H1 (cell line): ENCODE data around the gene RPL12. TPM values are rescaled to one million over a fixed set of nuclear protein-coding genes. Genes with fewer than 3 reads are reported as not detected.
A peak's percentile ranks its signal among the peaks of the same experiment; 100 is the strongest.

Experiments
- CTCF ChIA-PET: fragments of 300-600 bp; sonication (Branson Sonifier 250); formaldehyde crosslinking; loops from one replicate; lab custom pipeline; 2021; ENCODE audit not compliant: partially characterized antibody; lab: Charles Lee
- POLR2A ChIA-PET: fragments of 300-600 bp; sonication (Branson Sonifier 250); formaldehyde crosslinking; loops from one replicate; lab custom pipeline; 2021; ENCODE audit warnings: inconsistent platforms; ENCODE audit not compliant: partially characterized antibody; lab: Charles Lee
- DNase-seq, 2 experiments: peaks; one replicate each; pipeline versions ENCODE4 v3.0.0 to v3.0.0-alpha.2; 2010 to 2022; ENCODE audit warnings: low spot score in 2 of 2, low read depth in 1 of 2, mixed read lengths in 1 of 2
- FAIRE-seq: peaks from 2 replicates; lab custom pipeline; 2011; peaks lifted over from hg19 to GRCh38; lab: Jason Lieb, UNC
- H2AFZ ChIP-seq: 2 replicates; pipeline ENCODE4 v1.8.1; 2012; ENCODE audit warnings: low read length, inconsistent platforms
- H2AK5ac ChIP-seq: 2 replicates; pipeline ENCODE4 v1.6.1; 2013; ENCODE audit warnings: low read depth, low read length
- H2BK120ac ChIP-seq: replicated peaks from 2 replicates; pipeline ENCODE3; 2013; ENCODE audit warnings: low read depth, low read length, inconsistent platforms
- H2BK12ac ChIP-seq: 2 replicates; pipeline ENCODE4 v1.6.1; 2013; ENCODE audit warnings: low read depth, low read length
- H2BK15ac ChIP-seq: 2 replicates; pipeline ENCODE4 v1.6.1; 2013; ENCODE audit warnings: low read length
- H2BK20ac ChIP-seq: 2 replicates; pipeline ENCODE4 v1.6.1; 2013; ENCODE audit warnings: low read length
- H2BK5ac ChIP-seq: 2 replicates; pipeline ENCODE4 v1.6.1; 2013; ENCODE audit warnings: low read depth, low read length
- H3K14ac ChIP-seq: 2 replicates; pipeline ENCODE4 v1.6.1; 2013; ENCODE audit warnings: inconsistent platforms; ENCODE audit not compliant: insufficient read length
- H3K18ac ChIP-seq: 2 replicates; pipeline ENCODE4 v1.6.1; 2013; ENCODE audit warnings: low read length; ENCODE audit errors: extremely low read depth
- H3K23ac ChIP-seq: 2 replicates; pipeline ENCODE4 v1.6.1; 2013; ENCODE audit warnings: inconsistent platforms; ENCODE audit not compliant: insufficient read length
- H3K23me2 ChIP-seq: 2 replicates; pipeline ENCODE4 v1.6.1; 2013; ENCODE audit warnings: low read depth, low read length
- H3K27ac ChIP-seq: 2 replicates; pipeline ENCODE4 v1.6.1; 2011; ENCODE audit warnings: low read depth, low read length, inconsistent platforms
- H3K27me3 ChIP-seq, 4 experiments: replicated peaks in 1 of 4; 1 replicate in 1 of 4; 2 replicates in 3 of 4; pipeline versions ENCODE4 v1.6.1 to v1.8.1; 2011 to 2013; ENCODE audit warnings: low read length in 3 of 4, mild to moderate bottlenecking in 3 of 4, inconsistent platforms in 2 of 4, mixed read lengths in 2 of 4, moderate library complexity in 1 of 4; ENCODE audit not compliant: control insufficient read depth in 3 of 4, insufficient read depth in 3 of 4; ENCODE audit errors: extremely low read depth in 1 of 4
- H3K36me3 ChIP-seq, 4 experiments: 2 replicates each; pipeline versions ENCODE4 v1.6.1 to v1.8.1; 2011 to 2013; ENCODE audit warnings: mild to moderate bottlenecking in 4 of 4, low read length in 3 of 4, moderate library complexity in 2 of 4, control low read depth in 1 of 4, inconsistent platforms in 1 of 4; ENCODE audit not compliant: insufficient read depth in 4 of 4, control insufficient read depth in 2 of 4
- H3K4ac ChIP-seq: replicated peaks from 2 replicates; pipeline ENCODE3; 2013; ENCODE audit warnings: low read length, low read depth, mixed read lengths, inconsistent platforms; ENCODE audit not compliant: insufficient read length
- H3K4me1 ChIP-seq, 4 experiments: replicated peaks in 1 of 4; 1 replicate in 1 of 4; 2 replicates in 3 of 4; pipeline versions ENCODE4 v1.6.1 to v1.8.1; 2011 to 2013; ENCODE audit warnings: low read length in 3 of 4, inconsistent platforms in 2 of 4, mixed read lengths in 1 of 4; ENCODE audit not compliant: insufficient read depth in 4 of 4, control insufficient read depth in 3 of 4
- H3K4me2 ChIP-seq, 2 experiments: 2 replicates each; pipeline versions ENCODE4 v1.6.1 to v1.8.1; 2011 to 2013; ENCODE audit warnings: low read depth in 2 of 2, low read length in 2 of 2, control low read depth in 1 of 2, inconsistent platforms in 1 of 2, mild to moderate bottlenecking in 1 of 2; ENCODE audit not compliant: insufficient read depth in 1 of 2
- H3K4me3 ChIP-seq, 4 experiments: fragments of 200-600, 300-600 bp in 1 of 4; sonication (generic), shearing (Covaris generic), sonication (Bioruptor Twin) in 1 of 4; 2 replicates each; pipeline versions ENCODE4 v1.5.1 to v1.8.1; 2011 to 2016; ENCODE audit warnings: low read length in 4 of 4, low read depth in 3 of 4, control low read depth in 2 of 4, inconsistent platforms in 2 of 4, mild to moderate bottlenecking in 2 of 4, mixed read lengths in 1 of 4, moderate library complexity in 1 of 4; ENCODE audit not compliant: insufficient read depth in 2 of 4; ENCODE audit errors: extremely low read depth in 1 of 4
- H3K56ac ChIP-seq: replicated peaks from 2 replicates; pipeline ENCODE3; 2013; ENCODE audit warnings: low read depth, mild to moderate bottlenecking, mixed read lengths, low read length, inconsistent platforms; ENCODE audit not compliant: insufficient read length
- H3K79me1 ChIP-seq: 2 replicates; pipeline ENCODE4 v1.6.1; 2013; ENCODE audit warnings: low read depth, low read length, control low read depth
- H3K79me2 ChIP-seq, 2 experiments: 2 replicates each; pipeline versions ENCODE4 v1.6.1 to v1.8.1; 2012 to 2013; ENCODE audit warnings: low read length in 2 of 2, mild to moderate bottlenecking in 2 of 2, inconsistent platforms in 1 of 2; ENCODE audit not compliant: insufficient read depth in 2 of 2, control insufficient read depth in 1 of 2
- H3K9ac ChIP-seq, 4 experiments: replicated peaks in 1 of 4; 1 replicate in 1 of 4; 2 replicates in 3 of 4; pipeline versions ENCODE4 v1.6.1 to v1.8.1; 2011 to 2013; ENCODE audit warnings: low read depth in 3 of 4, low read length in 3 of 4, control low read depth in 2 of 4, mild to moderate bottlenecking in 2 of 4, moderate library complexity in 2 of 4, inconsistent platforms in 1 of 4; ENCODE audit errors: extremely low read depth in 1 of 4
- H3K9me3 ChIP-seq, 2 experiments: 2 replicates each; pipeline versions ENCODE4 v1.6.1 to v1.8.1; 2012 to 2013; ENCODE audit warnings: mild to moderate bottlenecking in 2 of 2, moderate library complexity in 2 of 2, control low read depth in 1 of 2, inconsistent platforms in 1 of 2, low read depth in 1 of 2, low read length in 1 of 2, mixed read lengths in 1 of 2; ENCODE audit not compliant: insufficient read depth in 2 of 2
- H4K20me1 ChIP-seq, 2 experiments: replicated peaks in 1 of 2; 2 replicates each; pipeline versions ENCODE3 to v1.8.1; 2011 to 2013; ENCODE audit warnings: inconsistent platforms in 2 of 2, low read length in 2 of 2, mild to moderate bottlenecking in 1 of 2; ENCODE audit not compliant: insufficient read depth in 2 of 2, control insufficient read depth in 1 of 2
- H4K5ac ChIP-seq: 2 replicates; pipeline ENCODE4 v1.6.1; 2013; ENCODE audit warnings: low read length, low read depth, mixed read lengths, inconsistent platforms; ENCODE audit not compliant: insufficient read length
- H4K8ac ChIP-seq: 2 replicates; pipeline ENCODE4 v1.8.0; 2013; ENCODE audit warnings: mild to moderate bottlenecking, moderate library complexity, low read length, inconsistent platforms; ENCODE audit not compliant: insufficient read depth; ENCODE audit errors: extremely low read depth
- H4K91ac ChIP-seq: replicated peaks from 2 replicates; pipeline ENCODE3; 2013; ENCODE audit warnings: low read length, mixed read lengths, inconsistent platforms; ENCODE audit not compliant: insufficient read length
- ASH2L ChIP-seq: fragments of 200-600, 300-600 bp; sonication (generic); IDR thresholded peaks from one replicate; pipeline ENCODE4 v1.7.1; 2017; ENCODE audit warnings: low read length
- BACH1 ChIP-seq: IDR thresholded peaks from 2 replicates; pipeline ENCODE4 v1.6.1; 2012; ENCODE audit warnings: low read length, improper control_type of control experiment
- BCL11A ChIP-seq, 2 experiments: IDR thresholded peaks; one replicate each; pipeline ENCODE4 v1.6.1; 2011; ENCODE audit warnings: low read depth in 2 of 2, low read length in 2 of 2, mild to moderate bottlenecking in 2 of 2
- CBX5 ChIP-seq: fragments of 300-800, 300-1000 bp; sonication (generic); IDR thresholded peaks from 2 replicates; pipeline ENCODE4 v1.7.1; 2016; ENCODE audit warnings: antibody characterized with exemption, low read length, low read depth
- CHD2 ChIP-seq: IDR thresholded peaks from 2 replicates; pipeline ENCODE4 v1.6.1; 2012; ENCODE audit warnings: low read length, improper control_type of control experiment
- GTF2F1 ChIP-seq: IDR thresholded peaks from 2 replicates; pipeline ENCODE4 v1.6.1; 2012; ENCODE audit warnings: low read depth, low read length, improper control_type of control experiment, borderline replicate concordance
- HDAC6 ChIP-seq: IDR thresholded peaks from one replicate; pipeline ENCODE4 v1.7.1; 2012; ENCODE audit warnings: low read depth, mild to moderate bottlenecking, inconsistent platforms, low read length, moderate library complexity
- PHF8 ChIP-seq: fragments of 200-600 bp; sonication (generic); conservative IDR thresholded peaks from 2 replicates; pipeline ENCODE4 v1.7.1; 2012; ENCODE audit warnings: low read depth, mild to moderate bottlenecking, inconsistent platforms, low read length, moderate library complexity
- RFX5 ChIP-seq: IDR thresholded peaks from 2 replicates; pipeline ENCODE4 v1.6.1; 2011; ENCODE audit warnings: low read depth, low read length, improper control_type of control experiment, borderline replicate concordance
- SIRT6 ChIP-seq: IDR thresholded peaks from one replicate; pipeline ENCODE4 v1.7.1; 2012; ENCODE audit warnings: low read length, inconsistent platforms
- SP2 ChIP-seq: IDR thresholded peaks from 2 replicates; pipeline ENCODE4 v1.6.1; 2012; ENCODE audit warnings: mild to moderate bottlenecking, low read length, inconsistent platforms
- WGBS, 2 experiments: shearing (Covaris generic) in 1 of 2; methylation state at CpG; one replicate each; pipeline versions ENCODE4 v1.1.6 to v1.1.7; 2013 to 2015; ENCODE audit warnings: low lambda C conversion rate in 2 of 2, mixed read lengths in 2 of 2, inconsistent platforms in 1 of 2, low coverage in 1 of 2, missing lambda C conversion rate in 1 of 2; ENCODE audit not compliant: insufficient replicate concordance in 2 of 2, insufficient coverage in 1 of 2, insufficient read length in 1 of 2; ENCODE audit errors: extremely low coverage in 1 of 2, missing lambda C conversion rate in 1 of 2; 5-methylcytosine and 5-hydroxymethylcytosine counted together
- polyA plus RNA-seq, 7 experiments: library from polyadenylated mRNA; depleted of rRNA in 3 of 7; stranded (reverse) in 5 of 7; unstranded in 2 of 7; fragments of >200 nt in 5 of 7; fragments of 200-250 nt in 2 of 7; gene quantifications; 1 replicate in 5 of 7; 2 replicates in 1 of 7; 4 replicates in 1 of 7; pipeline versions ENCODE4 v1.2.1 to v1.2.3, GENCODE V29; 2011 to 2013; ENCODE audit warnings: missing spikeins in 2 of 7, mixed read lengths in 2 of 7
- total RNA-seq: library from RNA; stranded (reverse); fragmentation: NEBNext Ultra II Directional; extraction: Animal tissue kit (Norgen Biotek cat#: 25700); gene quantifications from 2 replicates; pipeline ENCODE4 v1.2.1, GENCODE V29; 2021

Gene RPL12
- total and polyA plus RNA-seq, 2 of the 8 experiments (the other 6 are each of a cell fraction or from before 2014, with no cell fraction given), result 1,993 to 4,892 TPM

GRCh38 chr9:127398715-127399400, 52.3 kb downstream of the RPL12 start:
- no peak overlapping the region for H2BK12ac ChIP-seq
- no peak overlapping the region for H3K14ac ChIP-seq
- H4K5ac ChIP-seq, result no peak overlapping the region
- H2AFZ ChIP-seq, result no peak overlapping the region
- WGBS, 2 experiments, result 94% methylated on average over 13 of the region's 13 CpGs; no CpG with 5 or more reads in 1 of the 2 experiments
- no peak overlapping the region for H2BK120ac ChIP-seq
- H3K9ac ChIP-seq, result no peak overlapping the region; a peak in 1 of 7 replicates
- no peaks in the 10 kb centered on the region for H3K9me3 ChIP-seq
- H4K20me1 ChIP-seq, result peaks cover 10 to 14% of the 10 kb centered on the region in 2 experiments
- no peak overlapping the region for H3K56ac ChIP-seq
- POLR2A ChIA-PET, result interaction anchor here (0.6 to 3.5 kb wide), 6 partner anchors 9 to 1247 kb away, joined by 3 to 24 read pairs (median 4); partner anchors contain the start of genes LRSAM1 and RPL12
- H3K4ac ChIP-seq, result no peak overlapping the region
- H3K27me3 ChIP-seq, result peaks cover 0 to 6% (median 0%) of the 10 kb centered on the region in 4 experiments; a peak in 3 of 7 replicates
- H4K8ac ChIP-seq, result no peak overlapping the region; the same call in 1 of the 2 replicates
- H3K79me1 ChIP-seq, result peaks cover 3% of the 10 kb centered on the region
- peaks cover 0 to 15% (median 6%) of the 10 kb centered on the region in 4 experiments; a peak in 6 of 7 replicates for H3K4me1 ChIP-seq
- CTCF ChIA-PET, result interaction anchor here (0.5 to 4.8 kb wide), 17 partner anchors 14 to 458 kb away, joined by 3 to 21 read pairs (median 4); no protein-coding TSS in a partner anchor
- no peak overlapping the region for H2AK5ac ChIP-seq
- peaks cover 0 to 15% of the 10 kb centered on the region in 2 experiments; a peak in 1 of 4 replicates for H3K79me2 ChIP-seq
- H2BK5ac ChIP-seq, result peak overlapping the region; percentile 15; the same call in 1 of the 2 replicates
- DNase-seq (no peak), FAIRE-seq (no peak)
- H3K36me3 ChIP-seq, result peaks cover 0 to 5% (median 2%) of the 10 kb centered on the region in 4 experiments; a peak in 5 of 8 replicates
- H3K4me2 ChIP-seq, result peak overlapping the region; percentile 58 to 95
- TF ChIP-seq BCL11A (IDR thresholded peaks at IDR 0.05; ENCODE audit: low read depth in 2 of 2, low read length in 2 of 2), result no peak
- TF ChIP-seq PHF8, result no peak
- no peak for TF ChIP-seq CBX5
- TF ChIP-seq CHD2, result no peak
- no peak for TF ChIP-seq SP2
- TF ChIP-seq RFX5, result no peak
- TF ChIP-seq ASH2L, result no peak
- TF ChIP-seq GTF2F1, result no peak
- no peak for TF ChIP-seq BACH1
- TF ChIP-seq SIRT6, result no peak
- no peak for TF ChIP-seq HDAC6
- no peak overlapping the region; the same call in 1 of the 2 replicates for H3K27ac ChIP-seq
- H4K91ac ChIP-seq, result no peak overlapping the region
- no peak overlapping the region for H3K23ac ChIP-seq
- H3K23me2 ChIP-seq, result peaks cover 14% of the 10 kb centered on the region
- no peak overlapping the region for H2BK20ac ChIP-seq
- H3K4me3 ChIP-seq, result peak overlapping the region in 1 of 4 experiments; percentile 90; a peak in 3 of 8 replicates
- H3K18ac ChIP-seq, result no peak overlapping the region
- H2BK15ac ChIP-seq, result no peak overlapping the region
